ENCODE measurements around the gene STUB1.

The STUB1 gene

DNA sequence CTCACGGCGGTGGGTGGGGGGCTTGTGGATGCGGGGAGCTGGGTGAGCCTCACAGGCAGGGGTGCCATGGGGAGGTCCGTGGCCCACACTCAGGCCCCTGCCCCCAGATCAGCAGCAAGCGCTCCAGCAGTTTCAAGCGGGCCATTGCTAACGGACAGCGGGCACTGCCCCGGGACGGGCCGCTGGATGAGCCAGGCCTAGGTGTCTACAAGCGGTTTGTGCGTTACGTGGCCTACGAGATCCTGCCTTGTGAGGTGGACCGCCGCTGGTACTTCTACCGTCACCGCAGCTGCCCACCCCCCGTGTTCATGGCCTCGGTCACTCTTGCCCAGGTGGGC lies 3.7 kb upstream of the STUB1 start:
- TF ChIP-seq, protein P1, sequence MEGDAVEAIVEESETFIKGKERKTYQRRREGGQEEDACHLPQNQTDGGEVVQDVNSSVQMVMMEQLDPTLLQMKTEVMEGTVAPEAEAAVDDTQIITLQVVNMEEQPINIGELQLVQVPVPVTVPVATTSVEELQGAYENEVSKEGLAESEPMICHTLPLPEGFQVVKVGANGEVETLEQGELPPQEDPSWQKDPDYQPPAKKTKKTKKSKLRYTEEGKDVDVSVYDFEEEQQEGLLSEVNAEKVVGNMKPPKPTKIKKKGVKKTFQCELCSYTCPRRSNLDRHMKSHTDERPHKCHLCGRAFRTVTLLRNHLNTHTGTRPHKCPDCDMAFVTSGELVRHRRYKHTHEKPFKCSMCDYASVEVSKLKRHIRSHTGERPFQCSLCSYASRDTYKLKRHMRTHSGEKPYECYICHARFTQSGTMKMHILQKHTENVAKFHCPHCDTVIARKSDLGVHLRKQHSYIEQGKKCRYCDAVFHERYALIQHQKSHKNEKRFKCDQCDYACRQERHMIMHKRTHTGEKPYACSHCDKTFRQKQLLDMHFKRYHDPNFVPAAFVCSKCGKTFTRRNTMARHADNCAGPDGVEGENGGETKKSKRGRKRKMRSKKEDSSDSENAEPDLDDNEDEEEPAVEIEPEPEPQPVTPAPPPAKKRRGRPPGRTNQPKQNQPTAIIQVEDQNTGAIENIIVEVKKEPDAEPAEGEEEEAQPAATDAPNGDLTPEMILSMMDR (IDR thresholded peaks at IDR 0.05; ENCODE audit: low read length, missing control alignments), result no peak
- no peak overlapping the region for H3K4me3 ChIP-seq (replicated peaks; ENCODE audit: low read depth, low read length)
- DNase-seq (ENCODE audit: low read depth), result no peak

DNA sequence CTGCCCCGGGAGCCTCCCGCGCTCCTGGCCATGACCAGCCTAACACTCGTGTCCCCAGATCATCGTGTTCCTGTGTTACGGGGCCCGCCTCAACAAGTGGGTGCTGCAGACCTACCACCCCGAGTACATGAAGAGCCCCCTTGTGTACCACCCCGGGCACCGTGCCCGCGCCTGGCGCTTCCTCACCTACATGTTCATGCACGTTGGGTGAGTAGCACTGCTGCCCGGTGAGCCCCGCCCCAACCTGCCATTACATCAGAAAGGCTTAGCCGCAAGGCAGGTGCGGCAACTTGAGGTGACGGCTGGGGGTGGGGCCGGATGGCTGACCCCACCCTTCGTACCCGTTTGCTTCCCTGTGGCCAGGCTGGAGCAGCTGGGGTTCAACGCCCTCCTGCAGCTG lies 3.3 kb upstream of the STUB1 start:
- DNase-seq (ENCODE audit: low read depth), result no peak
- TF ChIP-seq, protein P1 (IDR thresholded peaks at IDR 0.05; ENCODE audit: low read length, missing control alignments), result no peak
- no peak overlapping the region for H3K4me3 ChIP-seq (replicated peaks; ENCODE audit: low read depth, low read length)

DNA sequence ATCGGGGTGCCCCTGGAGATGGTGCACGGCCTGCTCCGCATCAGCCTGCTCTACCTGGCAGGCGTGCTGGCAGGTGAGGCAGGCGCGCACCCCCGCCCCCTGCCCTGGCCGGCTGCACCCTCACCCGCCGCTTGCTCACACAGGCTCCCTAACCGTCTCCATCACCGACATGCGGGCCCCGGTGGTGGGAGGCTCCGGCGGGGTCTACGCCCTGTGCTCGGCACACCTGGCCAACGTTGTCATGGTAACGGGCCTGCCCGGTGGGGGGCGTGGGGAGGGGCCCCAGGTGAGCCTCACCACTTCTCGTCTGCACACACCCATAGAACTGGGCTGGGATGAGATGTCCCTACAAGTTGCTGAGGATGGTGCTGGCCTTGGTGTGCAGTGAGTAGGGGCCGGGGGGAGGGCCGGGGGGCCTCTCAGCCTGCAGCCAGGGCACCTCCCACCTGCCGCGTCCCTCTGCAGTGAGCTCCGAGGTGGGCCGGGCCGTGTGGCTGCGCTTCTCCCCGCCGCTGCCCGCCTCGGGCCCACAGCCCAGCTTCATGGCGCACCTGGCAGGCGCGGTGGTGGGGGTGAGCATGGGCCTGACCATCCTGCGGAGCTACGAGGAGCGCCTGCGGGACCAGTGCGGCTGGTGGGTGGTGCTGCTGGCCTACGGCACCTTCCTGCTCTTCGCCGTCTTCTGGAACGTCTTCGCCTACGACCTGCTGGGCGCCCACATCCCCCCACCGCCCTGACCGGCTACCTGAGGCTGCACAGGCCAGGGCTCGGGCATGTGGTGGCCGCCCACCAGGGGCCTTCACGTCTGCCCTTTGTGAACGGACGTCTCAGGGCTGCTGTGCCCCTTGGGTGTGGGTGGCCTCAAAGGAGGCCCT lies 2.7 kb upstream of the STUB1 start:
- no peak for DNase-seq (ENCODE audit: low read depth)
- no peak overlapping the region for H3K4me3 ChIP-seq (replicated peaks; ENCODE audit: low read depth, low read length)
- TF ChIP-seq, protein P1 (IDR thresholded peaks at IDR 0.05; ENCODE audit: low read length, missing control alignments), result no peak

DNA sequence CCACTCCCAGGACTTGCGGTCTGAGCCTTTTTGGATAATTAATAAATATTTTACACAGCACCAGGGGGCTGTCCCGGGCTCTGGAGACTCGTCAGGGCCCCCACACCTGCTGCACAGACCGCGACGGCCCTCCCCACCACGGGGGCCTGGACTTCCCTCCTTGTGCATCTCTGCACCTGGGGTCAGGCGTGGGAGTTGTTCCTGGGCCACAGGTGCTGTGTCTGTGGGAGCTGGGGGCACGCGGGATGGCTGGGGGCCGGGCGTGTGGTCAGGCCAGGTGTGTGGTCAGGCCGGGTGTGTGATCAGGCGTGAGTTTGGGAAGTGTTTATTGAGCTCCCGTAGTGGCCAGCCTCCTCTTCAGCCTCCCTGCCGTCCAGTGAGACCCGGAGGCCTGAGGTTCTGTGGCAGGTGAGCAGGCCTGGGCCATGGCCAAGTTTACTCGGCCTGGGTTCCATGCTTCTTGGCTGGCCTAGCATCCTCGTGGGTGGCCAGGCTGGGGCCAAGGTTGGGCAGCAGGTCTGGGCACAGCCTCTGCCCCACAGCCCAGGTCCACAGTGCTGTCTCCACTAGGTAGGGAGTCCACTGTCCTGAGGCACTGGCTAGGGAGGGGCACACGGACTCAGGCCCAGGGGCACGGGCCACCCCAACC lies 1.9 kb upstream of the STUB1 start:
- no peak overlapping the region for H3K4me3 ChIP-seq (replicated peaks; ENCODE audit: low read depth, low read length)
- TF ChIP-seq, protein P1 (IDR thresholded peaks at IDR 0.05; ENCODE audit: low read length, missing control alignments), result no peak
- no peak for DNase-seq (ENCODE audit: low read depth)

DNA sequence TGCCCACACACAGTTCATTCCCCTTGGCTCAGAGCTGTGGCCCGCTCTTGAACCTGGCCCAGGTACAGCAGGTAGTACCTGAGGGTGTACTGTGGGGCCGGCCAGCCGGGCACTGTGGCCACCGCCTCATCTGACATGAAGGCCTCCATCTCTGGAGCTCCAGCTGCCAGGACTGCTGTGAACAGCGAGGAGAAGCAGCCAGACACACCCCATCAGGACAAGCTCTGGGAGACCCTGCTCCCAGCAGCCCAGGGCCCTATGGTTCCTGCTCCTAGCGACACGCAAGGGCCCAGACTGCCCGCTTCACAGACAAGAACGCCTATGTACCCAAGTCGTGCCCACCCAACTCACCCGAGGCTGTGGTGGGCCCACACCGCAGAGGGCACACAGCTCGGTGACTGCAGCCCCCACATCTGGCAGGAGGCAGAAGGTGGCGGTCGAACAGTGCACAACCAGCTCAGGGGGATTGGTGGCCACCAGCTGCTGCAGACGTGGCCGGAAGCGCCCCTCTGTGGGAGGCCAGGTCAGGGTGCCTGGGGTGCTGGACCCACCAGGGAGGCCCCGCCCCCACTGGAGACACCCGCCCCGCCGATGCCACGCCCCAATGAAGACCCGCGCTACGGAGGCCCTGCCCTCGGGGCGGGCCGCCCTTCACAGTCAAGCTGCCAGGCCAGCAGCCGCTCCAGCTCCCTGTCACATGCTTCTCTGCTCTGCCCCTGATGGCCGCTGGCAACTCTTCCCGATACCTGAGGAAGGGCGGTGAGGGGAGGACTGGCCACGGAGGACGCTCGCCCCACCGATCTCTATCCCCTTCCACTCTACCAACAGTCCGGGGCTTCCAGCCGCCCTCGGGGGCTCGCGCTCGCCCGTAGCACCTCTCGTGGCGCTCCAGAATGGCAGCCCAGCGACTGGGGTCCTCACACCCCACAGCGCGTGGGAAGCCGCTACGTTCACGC lies 1.1 kb upstream of the STUB1 start:
- H3K4me3 ChIP-seq (replicated peaks; ENCODE audit: low read depth, low read length), result peak overlapping the region; percentile 57
- peak; percentile 48 for DNase-seq (ENCODE audit: low read depth)
- TF ChIP-seq, protein P1 (IDR thresholded peaks at IDR 0.05; ENCODE audit: low read length, missing control alignments), result no peak

DNA sequence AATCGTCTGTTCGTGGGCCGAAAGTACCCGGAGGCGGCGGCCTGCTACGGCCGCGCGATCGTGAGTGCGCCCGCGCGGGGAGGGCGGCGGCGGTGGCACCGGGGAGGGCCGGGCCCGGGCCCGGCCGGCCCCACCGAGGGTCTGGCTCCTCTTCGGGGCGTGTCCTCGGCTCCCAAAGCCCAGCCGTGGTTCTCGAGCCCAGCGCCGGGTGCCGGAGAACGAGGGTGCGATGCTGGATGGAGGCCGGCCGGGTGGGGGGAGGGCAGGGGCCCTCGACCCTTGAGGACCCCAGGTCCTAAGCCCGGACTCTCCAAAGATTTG lies 375 bp downstream of the STUB1 start:
- H3K4me3 ChIP-seq (replicated peaks; ENCODE audit: low read depth, low read length), result peak overlapping the region; percentile 77
- no peak for DNase-seq (ENCODE audit: low read depth)
- TF ChIP-seq, protein P1 (IDR thresholded peaks at IDR 0.05; ENCODE audit: low read length, missing control alignments), result no peak
